K562 (cell line): ENCODE data around the gene DYRK1A. TPM values are rescaled to one million over a fixed set of nuclear protein-coding genes. Genes with fewer than 3 reads are reported as not detected.
A peak's percentile ranks its signal among the peaks of the same experiment; 100 is the strongest.

Experiments
- BRD4 ChIP-seq: fragments of 200-600 bp; sonication (generic); IDR thresholded peaks from 2 replicates; pipeline ENCODE4 v1.6.1; 2017; ENCODE audit warnings: inconsistent platforms
- CEBPB ChIP-seq: fragments of 450-650 bp; IDR thresholded peaks from 2 replicates; pipeline ENCODE4 v1.6.1; 2016; ENCODE audit warnings: missing genetic modification characterization, missing compliant biosample characterization
- FOXK2 ChIP-seq, 2 experiments: fragments of 450-650 bp; IDR thresholded peaks in 1 of 2; conservative IDR thresholded peaks in 1 of 2; 2 replicates each; pipeline ENCODE4 v1.6.1; 2016; ENCODE audit warnings: low read depth in 2 of 2, mild to moderate bottlenecking in 1 of 2
- FUS ChIP-seq: fragments of 200-400 bp; formaldehyde crosslinking; optimal IDR thresholded peaks from 2 replicates; pipeline ENCODE3; 2017; ENCODE audit warnings: low read depth, low read length
- MED1 ChIP-seq: sonication (generic); formaldehyde crosslinking; IDR thresholded peaks from 2 replicates; pipeline ENCODE4 v1.8.1; 2023; ENCODE audit warnings: missing genetic modification reagents, borderline replicate concordance
- MYBL2 ChIP-seq, 2 experiments: fragments of 450-650 bp in 1 of 2; sonication (generic) in 1 of 2; formaldehyde crosslinking in 1 of 2; IDR thresholded peaks; 2 replicates each; pipeline versions ENCODE4 v1.6.1 to v1.8.1; 2017 to 2022; ENCODE audit warnings: borderline replicate concordance in 1 of 2, inconsistent platforms in 1 of 2, low read depth in 1 of 2, mild to moderate bottlenecking in 1 of 2, missing genetic modification reagents in 1 of 2, moderate library complexity in 1 of 2
- NFYB ChIP-seq: IDR thresholded peaks from 2 replicates; pipeline ENCODE4 v1.6.1; 2011; ENCODE audit warnings: mild to moderate bottlenecking, moderate library complexity; ENCODE audit not compliant: insufficient read length; ENCODE audit errors: extremely low read depth
- NR2C2 ChIP-seq, 2 experiments: fragments of 200-800 bp in 1 of 2; sonication (Bioruptor generic) in 1 of 2; sonication (generic) in 1 of 2; formaldehyde crosslinking in 1 of 2; IDR thresholded peaks; 2 replicates each; pipeline versions ENCODE4 v1.6.1 to v1.8.0; 2016 to 2022; ENCODE audit warnings: mild to moderate bottlenecking in 1 of 2, missing compliant biosample characterization in 1 of 2, missing genetic modification characterization in 1 of 2, missing genetic modification reagents in 1 of 2
- PHTF2 ChIP-seq: fragments of 250-450 bp; sonication (Bioruptor Pico); IDR thresholded peaks from 2 replicates; pipeline ENCODE4 v1.5.0; 2021; ENCODE audit warnings: mild to moderate bottlenecking
- RFX5 ChIP-seq: IDR thresholded peaks from 2 replicates; pipeline ENCODE4 v1.6.1; 2011; ENCODE audit warnings: low read depth, mild to moderate bottlenecking, improper control_type of control experiment, low read length
- XRCC5 ChIP-seq: fragments of 200-400 bp; formaldehyde crosslinking; IDR thresholded peaks from 2 replicates; pipeline ENCODE4 v1.6.1; 2017; ENCODE audit warnings: low read depth, mild to moderate bottlenecking, low read length
- ZNF551 ChIP-seq: fragments of 250-450 bp; sonication (Bioruptor Pico); IDR thresholded peaks from 2 replicates; pipeline ENCODE4 v1.5.0; 2021; ENCODE audit warnings: mild to moderate bottlenecking, moderate library complexity
- ZNF561 ChIP-seq: fragments of 450-650 bp; formaldehyde crosslinking; conservative IDR thresholded peaks from 2 replicates; pipeline ENCODE4 v1.4.0; 2020; ENCODE audit warnings: mild to moderate bottlenecking, moderate library complexity
- polyA plus RNA-seq, 8 experiments: library from polyadenylated mRNA; depleted of rRNA in 4 of 8; stranded (reverse) in 5 of 8; unstranded in 3 of 8; fragments of >200 nt; fragmentation: Nextera tagmentation in 2 of 8; fragmentation: Illumina TruSeq in 1 of 8; extraction: Ambion mirVana in 2 of 8; extraction: Trizol in 1 of 8; gene quantifications; 2 replicates each; pipeline versions ENCODE4 v1.2.1 to v1.2.3, GENCODE V29; 2011 to 2014; ENCODE audit warnings: inconsistent platforms in 1 of 8, missing spikeins in 1 of 8
- total RNA-seq, 7 experiments: library from RNA; depleted of rRNA in 6 of 7; stranded (reverse); fragments of >200 nt in 6 of 7; fragmentation: Illumina TruSeq in 2 of 7; extraction: Trizol in 2 of 7; gene quantifications; 2 replicates each; pipeline versions ENCODE4 v1.2.1 to v1.2.3, GENCODE V29; 2011 to 2021; ENCODE audit warnings: low replicate concordance in 1 of 7
- TF ChIP-seq, protein P1 (sequence below): fragments of 250-450 bp; sonication (Bioruptor Pico); IDR thresholded peaks from 2 replicates; pipeline ENCODE4 v1.4.0; 2020
- TF ChIP-seq, protein P2 (sequence below): fragments of 250-450 bp; sonication (Bioruptor Pico); IDR thresholded peaks from 2 replicates; pipeline ENCODE4 v1.5.1; 2021; ENCODE audit warnings: mild to moderate bottlenecking
- TF ChIP-seq, protein P3 (sequence below): fragments of 250-450 bp; sonication (Bioruptor Pico); IDR thresholded peaks from 2 replicates; pipeline ENCODE4 v1.4.0; 2020; ENCODE audit warnings: mild to moderate bottlenecking, moderate library complexity, borderline replicate concordance

DYRK1A gene
- total and polyA plus RNA-seq, 9 of the 15 experiments (the other 6 are each of a cell fraction or from before 2014, with no cell fraction given), result 3.7 to 64.8 (median 42.3) TPM

DNA sequence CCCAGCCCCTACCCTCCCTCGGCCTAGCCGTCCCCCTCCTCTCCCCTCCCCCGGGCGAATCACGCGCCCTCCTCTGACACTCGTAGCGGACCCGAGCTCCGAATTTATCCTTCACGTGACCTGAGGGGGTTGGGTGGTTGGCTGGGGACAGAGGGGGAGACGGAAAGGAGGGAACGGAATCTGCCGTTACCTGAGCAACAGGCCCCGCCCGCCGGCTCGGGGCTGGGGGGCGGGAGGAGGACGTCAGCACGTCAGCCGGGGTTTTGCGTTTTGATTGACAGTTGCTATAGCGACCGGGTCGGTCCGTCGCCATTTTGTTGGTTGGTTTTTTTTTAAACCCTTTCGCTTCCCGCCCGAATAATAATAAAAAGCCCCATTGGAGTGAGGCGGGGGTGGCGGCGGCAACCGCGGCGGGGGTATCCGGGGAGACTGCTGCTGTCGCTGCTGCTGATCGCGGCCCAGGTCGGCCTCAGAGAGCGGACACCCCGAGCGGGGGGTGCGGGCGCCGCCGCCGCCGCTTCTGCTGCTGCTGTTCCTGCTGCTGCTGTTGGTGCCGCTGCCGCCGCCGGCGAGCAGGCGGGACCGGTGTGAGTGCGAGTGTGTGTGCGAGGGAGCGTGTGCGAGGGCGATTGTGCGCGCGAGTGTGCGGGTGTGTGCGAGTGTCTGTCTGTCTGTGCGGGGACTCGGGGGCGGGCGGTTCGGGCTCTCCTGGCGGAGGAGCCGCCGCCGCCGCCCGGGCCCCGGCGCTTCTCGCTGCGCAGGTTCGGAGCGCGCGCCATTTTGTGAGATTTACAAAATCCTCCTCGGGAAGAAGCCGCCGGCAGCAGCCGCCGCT is at the start of gene DYRK1A (continued):
- TF ChIP-seq, protein P1, sequence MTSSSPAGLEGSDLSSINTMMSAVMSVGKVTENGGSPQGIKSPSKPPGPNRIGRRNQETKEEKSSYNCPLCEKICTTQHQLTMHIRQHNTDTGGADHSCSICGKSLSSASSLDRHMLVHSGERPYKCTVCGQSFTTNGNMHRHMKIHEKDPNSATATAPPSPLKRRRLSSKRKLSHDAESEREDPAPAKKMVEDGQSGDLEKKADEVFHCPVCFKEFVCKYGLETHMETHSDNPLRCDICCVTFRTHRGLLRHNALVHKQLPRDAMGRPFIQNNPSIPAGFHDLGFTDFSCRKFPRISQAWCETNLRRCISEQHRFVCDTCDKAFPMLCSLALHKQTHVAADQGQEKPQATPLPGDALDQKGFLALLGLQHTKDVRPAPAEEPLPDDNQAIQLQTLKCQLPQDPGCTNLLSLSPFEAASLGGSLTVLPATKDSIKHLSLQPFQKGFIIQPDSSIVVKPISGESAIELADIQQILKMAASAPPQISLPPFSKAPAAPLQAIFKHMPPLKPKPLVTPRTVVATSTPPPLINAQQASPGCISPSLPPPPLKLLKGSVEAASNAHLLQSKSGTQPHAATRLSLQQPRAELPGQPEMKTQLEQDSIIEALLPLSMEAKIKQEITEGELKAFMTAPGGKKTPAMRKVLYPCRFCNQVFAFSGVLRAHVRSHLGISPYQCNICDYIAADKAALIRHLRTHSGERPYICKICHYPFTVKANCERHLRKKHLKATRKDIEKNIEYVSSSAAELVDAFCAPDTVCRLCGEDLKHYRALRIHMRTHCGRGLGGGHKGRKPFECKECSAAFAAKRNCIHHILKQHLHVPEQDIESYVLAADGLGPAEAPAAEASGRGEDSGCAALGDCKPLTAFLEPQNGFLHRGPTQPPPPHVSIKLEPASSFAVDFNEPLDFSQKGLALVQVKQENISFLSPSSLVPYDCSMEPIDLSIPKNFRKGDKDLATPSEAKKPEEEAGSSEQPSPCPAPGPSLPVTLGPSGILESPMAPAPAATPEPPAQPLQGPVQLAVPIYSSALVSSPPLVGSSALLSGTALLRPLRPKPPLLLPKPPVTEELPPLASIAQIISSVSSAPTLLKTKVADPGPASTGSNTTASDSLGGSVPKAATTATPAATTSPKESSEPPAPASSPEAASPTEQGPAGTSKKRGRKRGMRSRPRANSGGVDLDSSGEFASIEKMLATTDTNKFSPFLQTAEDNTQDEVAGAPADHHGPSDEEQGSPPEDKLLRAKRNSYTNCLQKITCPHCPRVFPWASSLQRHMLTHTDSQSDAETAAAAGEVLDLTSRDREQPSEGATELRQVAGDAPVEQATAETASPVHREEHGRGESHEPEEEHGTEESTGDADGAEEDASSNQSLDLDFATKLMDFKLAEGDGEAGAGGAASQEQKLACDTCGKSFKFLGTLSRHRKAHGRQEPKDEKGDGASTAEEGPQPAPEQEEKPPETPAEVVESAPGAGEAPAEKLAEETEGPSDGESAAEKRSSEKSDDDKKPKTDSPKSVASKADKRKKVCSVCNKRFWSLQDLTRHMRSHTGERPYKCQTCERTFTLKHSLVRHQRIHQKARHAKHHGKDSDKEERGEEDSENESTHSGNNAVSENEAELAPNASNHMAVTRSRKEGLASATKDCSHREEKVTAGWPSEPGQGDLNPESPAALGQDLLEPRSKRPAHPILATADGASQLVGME (CRISPR knock-in tag), result no peak
- TF ChIP-seq BRD4, result peak; percentile 96
- TF ChIP-seq FOXK2 (conservative IDR thresholded peaks at IDR 0.05 in 1 of 2, IDR thresholded peaks at IDR 0.05 in 1 of 2; ENCODE audit: low read depth in 2 of 2), result peak; percentile 61 to 85
- TF ChIP-seq NFYB, result peak; percentile 38
- TF ChIP-seq XRCC5, result no peak
- TF ChIP-seq, protein P2, sequence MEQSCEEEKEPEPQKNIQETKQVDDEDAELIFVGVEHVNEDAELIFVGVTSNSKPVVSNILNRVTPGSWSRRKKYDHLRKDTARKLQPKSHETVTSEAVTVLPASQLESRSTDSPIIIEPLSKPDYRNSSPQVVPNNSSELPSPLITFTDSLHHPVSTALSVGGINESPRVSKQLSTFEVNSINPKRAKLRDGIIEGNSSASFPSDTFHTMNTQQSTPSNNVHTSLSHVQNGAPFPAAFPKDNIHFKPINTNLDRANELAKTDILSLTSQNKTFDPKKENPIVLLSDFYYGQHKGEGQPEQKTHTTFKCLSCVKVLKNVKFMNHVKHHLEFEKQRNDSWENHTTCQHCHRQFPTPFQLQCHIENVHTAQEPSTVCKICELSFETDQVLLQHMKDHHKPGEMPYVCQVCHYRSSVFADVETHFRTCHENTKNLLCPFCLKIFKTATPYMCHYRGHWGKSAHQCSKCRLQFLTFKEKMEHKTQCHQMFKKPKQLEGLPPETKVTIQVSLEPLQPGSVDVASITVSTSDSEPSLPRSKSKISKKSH, result no peak
- no peak for TF ChIP-seq MED1
- 0 out of 2 replicates have a peak, but pooled peaks have one; percentile 43 for TF ChIP-seq NR2C2 (CRISPR knock-in tag; IDR thresholded peaks at IDR 0.05)
- peak; percentile 73 for TF ChIP-seq NR2C2 (tag; IDR thresholded peaks at IDR 0.05)
- TF ChIP-seq MYBL2 (IDR thresholded peaks at IDR 0.05; ENCODE audit: low read depth), result peak; percentile 59
- no peak for TF ChIP-seq MYBL2 (CRISPR knock-in tag; IDR thresholded peaks at IDR 0.05; ENCODE audit: borderline replicate concordance)
- TF ChIP-seq PHTF2 (CRISPR knock-in tag), result no peak
- no peak for TF ChIP-seq FUS
- TF ChIP-seq ZNF561, result no peak
- no peak for TF ChIP-seq RFX5
- TF ChIP-seq, protein P3, sequence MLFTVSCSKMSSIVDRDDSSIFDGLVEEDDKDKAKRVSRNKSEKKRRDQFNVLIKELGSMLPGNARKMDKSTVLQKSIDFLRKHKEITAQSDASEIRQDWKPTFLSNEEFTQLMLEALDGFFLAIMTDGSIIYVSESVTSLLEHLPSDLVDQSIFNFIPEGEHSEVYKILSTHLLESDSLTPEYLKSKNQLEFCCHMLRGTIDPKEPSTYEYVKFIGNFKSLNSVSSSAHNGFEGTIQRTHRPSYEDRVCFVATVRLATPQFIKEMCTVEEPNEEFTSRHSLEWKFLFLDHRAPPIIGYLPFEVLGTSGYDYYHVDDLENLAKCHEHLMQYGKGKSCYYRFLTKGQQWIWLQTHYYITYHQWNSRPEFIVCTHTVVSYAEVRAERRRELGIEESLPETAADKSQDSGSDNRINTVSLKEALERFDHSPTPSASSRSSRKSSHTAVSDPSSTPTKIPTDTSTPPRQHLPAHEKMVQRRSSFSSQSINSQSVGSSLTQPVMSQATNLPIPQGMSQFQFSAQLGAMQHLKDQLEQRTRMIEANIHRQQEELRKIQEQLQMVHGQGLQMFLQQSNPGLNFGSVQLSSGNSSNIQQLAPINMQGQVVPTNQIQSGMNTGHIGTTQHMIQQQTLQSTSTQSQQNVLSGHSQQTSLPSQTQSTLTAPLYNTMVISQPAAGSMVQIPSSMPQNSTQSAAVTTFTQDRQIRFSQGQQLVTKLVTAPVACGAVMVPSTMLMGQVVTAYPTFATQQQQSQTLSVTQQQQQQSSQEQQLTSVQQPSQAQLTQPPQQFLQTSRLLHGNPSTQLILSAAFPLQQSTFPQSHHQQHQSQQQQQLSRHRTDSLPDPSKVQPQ (CRISPR knock-in tag), result no peak
- TF ChIP-seq CEBPB (tag), result no peak
- TF ChIP-seq ZNF551 (CRISPR knock-in tag), result no peak
